Inferior parietal cortex (tissue), 1 donor: ENCODE data around the gene NPR1.
"Not testable (repeated sequence)": the region's sequence is repeated elsewhere in the genome, so short reads cannot be mapped to it uniquely, and the experiment has no call there.

Experiments
- DNase-seq: peaks from one replicate; pipeline ENCODE4 v3.0.0-alpha.2; 2016; ENCODE audit errors: extremely low spot score

The NPR1 gene

GRCh38 chr1:153723687-153724086 is 45.2 kb downstream of the NPR1 start:
- no peak for DNase-seq

GRCh38 chr1:153724634-153725033 is 46.1 kb downstream of the NPR1 start:
- not testable (repeated sequence) for DNase-seq

- peak; percentile 99 for DNase-seq
Measured at GRCh38 chr1:153727463-153728304, 49.2 kb downstream of the NPR1 start, which contains the start of gene INTS3. TSS of gene INTS3 (plus strand) at chr1:153728050. CDS start at chr1:153728635, 585 bp downstream.

- DNase-seq = no peak
Measured at GRCh38 chr1:153728305-153729066, 50.0 kb downstream of the NPR1 start.

- DNase-seq = no peak
Measured at GRCh38 chr1:153730468-153730988, 52.0 kb downstream of the NPR1 start.

GRCh38 chr1:153733970-153734369 is 55.5 kb downstream of the NPR1 start:
- DNase-seq = no peak

GRCh38 chr1:153734396-153735089 is 56.1 kb downstream of the NPR1 start:
- no peak for DNase-seq

- DNase-seq = no peak
Measured at GRCh38 chr1:153735090-153735420, 56.6 kb downstream of the NPR1 start.

GRCh38 chr1:153741986-153742385 is 63.5 kb downstream of the NPR1 start:
- DNase-seq = no peak

- DNase-seq = no peak
Measured at GRCh38 chr1:153742411-153743142, 64.1 kb downstream of the NPR1 start.
